SIG-M5 treated with dmso at 0.1 percent for 504 hours (cell line): ENCODE data around the gene MEGF11.

ENCODE experiments used
- DNase-seq: peaks from one replicate; lab custom pipeline; 2025; ENCODE audit not compliant: unreplicated experiment; lab: John Stamatoyannopoulos, UW

The MEGF11 gene

DNA sequence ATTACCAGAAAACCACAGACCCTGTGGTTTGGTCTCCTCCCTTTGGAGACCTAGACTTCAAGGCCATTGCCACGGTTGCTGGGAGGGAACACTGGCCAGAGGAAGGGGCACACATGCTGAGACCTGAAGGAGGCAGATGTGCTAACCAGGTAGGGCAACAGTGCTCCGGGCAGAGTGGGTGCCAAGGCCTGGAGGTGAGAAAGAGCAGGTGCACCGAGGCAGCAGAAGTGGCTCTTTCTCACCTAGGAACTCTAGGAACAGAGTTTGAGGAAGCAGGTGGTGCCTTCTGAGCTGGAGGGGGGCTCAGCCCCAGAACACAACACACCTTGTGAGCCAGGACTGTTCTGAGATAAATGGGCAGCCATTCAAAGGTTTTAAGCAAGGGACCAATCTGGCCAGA, 106.1 kb downstream of the MEGF11 start:
- no peak for DNase-seq

- no peak for DNase-seq
Measured at GRCh38 chr15:66145726-66146182, 107.8 kb downstream of the MEGF11 start.

- DNase-seq: no peak
Measured at GRCh38 chr15:66144978-66145725, 108.4 kb downstream of the MEGF11 start.

GRCh38 chr15:66142285-66142684, 111.3 kb downstream of the MEGF11 start:
- no peak for DNase-seq

GRCh38 chr15:66139591-66140207, 113.9 kb downstream of the MEGF11 start:
- no peak for DNase-seq

DNA sequence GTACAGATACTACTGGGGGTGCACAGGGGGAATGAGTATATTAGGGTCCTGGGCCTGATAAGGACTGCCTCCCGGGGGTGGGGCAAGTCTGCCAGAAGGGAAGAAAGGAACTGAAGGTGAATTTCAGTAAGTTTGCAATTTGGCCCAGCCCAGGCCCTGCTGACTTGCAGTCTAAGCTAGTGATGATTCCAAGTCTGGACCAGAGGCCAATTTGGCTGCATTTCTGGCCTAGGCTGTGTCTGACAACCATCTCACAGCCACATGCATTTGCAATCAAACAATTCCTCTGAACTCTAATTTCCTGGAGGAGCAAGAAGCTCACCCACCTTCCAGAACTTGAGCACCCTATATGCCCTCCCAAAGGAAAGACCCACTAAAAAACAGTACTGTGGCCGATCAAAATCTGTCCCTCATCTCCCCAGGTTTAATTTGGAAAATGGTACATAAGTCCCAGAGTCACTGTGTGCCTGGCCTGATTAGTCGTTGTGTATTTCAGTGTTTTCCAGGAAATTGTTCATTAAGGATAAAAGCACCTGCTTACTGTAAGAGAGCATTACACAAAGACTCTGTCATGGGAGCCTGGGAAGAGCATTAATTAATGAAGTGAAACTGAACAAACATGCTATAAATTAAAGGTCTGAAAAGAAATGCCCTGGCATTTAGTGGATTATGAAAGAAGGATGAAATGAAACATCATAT, 114.5 kb downstream of the MEGF11 start:
- no peak for DNase-seq

DNA sequence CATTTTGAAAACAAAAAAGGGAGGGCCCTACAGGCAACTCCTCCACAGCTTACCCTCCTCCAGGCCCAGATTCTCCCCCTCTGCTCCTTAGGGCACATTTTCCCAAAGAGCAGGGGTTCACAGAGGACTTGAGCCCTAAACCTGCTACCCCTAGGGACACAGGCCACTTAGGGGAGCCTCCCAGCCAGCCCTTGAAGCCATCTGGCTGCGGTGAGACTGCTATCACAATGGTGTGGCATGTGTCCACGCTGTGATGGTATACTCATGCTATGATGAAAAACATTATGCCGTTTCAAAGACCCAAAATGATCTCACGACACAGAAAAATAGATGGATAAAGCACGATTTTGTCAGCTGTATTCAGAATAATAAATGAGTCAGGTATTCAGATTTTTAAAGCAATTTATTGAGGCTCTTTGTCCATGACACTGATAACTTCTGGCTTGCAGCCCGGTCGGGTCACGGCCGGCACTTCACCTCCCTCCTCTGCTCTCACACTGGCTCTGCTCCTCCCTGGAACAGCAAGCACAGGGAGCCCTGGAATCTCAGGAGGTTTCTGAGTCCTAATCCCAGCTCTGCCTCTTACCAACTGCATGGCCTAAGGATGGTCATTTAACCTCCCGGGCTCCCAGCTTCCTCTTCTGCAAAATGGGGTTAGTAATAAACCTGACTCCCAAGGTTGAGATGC, 115.3 kb downstream of the MEGF11 start:
- DNase-seq: no peak

DNA sequence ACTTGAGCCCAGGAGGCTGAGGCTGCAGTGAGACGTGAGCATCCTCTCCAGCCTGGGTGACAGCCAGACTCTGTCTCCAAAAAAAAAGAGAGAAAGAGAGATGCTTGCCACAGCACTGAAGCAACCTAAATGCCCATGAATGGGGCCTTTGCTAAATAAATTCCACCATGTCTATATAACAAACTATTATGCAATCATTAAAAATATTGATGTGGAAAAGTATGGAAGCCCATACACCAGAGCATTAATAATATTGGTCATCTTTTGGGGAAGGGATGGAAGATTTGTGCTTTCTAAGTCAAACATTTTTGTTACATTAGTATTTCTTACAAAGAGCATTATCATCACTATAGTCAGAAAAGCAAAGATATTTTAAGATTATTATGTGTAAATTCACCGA, 116.6 kb downstream of the MEGF11 start:
- no peak for DNase-seq

DNA sequence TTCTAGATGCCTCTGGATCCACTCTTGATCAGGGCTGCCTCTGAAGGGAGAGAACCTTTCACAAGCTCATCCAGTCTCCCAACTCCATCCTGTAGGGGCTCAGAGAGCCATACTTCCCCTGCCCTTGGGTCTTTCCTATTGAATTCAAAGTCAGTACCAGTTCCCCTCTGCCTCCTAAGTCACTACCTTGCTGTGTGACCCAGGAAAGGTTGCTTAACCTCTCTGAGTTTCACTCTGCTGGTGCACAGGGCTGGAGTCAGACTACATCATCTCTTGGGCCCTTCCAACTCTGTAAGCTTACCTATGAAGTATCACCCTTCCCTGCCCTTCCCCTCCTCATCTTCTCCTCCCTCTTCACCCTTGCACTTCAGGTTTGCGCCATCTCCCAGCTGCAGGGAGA, 117.9 kb downstream of the MEGF11 start:
- DNase-seq: no peak

- no peak for DNase-seq
Measured at GRCh38 chr15:66134284-66134683, 119.3 kb downstream of the MEGF11 start.

DNA sequence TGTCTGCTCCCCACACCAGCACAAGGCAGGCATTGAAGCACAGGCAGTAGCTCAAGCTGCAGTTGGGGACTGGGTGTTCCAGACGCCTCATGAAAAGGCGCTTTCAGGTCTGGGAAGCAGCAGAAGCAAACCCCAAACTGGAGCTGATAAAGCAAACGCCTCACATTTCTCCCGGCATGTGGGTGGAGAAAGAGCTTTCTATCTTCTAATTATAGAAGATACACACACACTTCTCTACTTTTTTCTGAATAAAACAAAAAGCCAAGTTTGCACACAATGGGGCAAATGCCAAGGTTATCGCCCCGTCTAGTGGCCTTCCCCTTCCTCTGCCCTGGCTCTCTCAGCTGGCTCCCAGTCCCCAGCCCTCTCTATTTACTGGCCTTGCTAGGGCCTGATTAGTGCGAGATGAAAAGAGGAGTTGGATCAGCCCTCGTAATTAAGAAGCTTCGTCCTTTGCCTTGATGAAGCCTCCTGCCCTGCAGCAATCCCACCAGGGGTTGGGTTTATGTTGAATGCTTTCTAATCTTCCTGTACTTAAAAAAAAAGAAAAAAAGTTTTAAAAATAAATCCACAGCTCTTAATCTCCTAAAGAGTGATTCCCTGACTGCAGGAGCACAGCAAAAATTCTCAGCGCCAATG, 120.2 kb downstream of the MEGF11 start:
- no peak for DNase-seq

GRCh38 chr15:66132251-66132816, 121.2 kb downstream of the MEGF11 start:
- no peak for DNase-seq

GRCh38 chr15:66131831-66132230, 121.7 kb downstream of the MEGF11 start:
- no peak for DNase-seq

DNA sequence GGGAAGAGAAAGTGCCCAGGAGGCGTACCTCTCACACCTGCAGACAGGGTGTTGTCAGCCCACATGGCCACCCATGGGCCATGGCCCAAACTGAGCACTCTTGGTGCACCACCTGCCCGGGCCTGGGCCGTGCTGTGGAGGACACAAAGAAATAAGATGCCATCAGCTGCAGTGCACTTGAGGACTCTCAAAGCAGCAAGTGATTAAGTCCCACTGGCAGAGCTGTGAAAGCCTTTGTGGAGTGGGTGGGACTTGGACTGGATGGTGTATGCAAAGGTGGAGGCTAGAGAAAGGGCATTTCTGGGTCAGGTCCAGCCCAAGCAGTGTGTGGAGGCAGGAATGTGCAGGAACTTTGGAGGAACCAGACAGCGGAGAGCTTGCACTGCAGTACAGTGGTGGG, 122.3 kb downstream of the MEGF11 start:
- no peak for DNase-seq

- DNase-seq: no peak
Measured at GRCh38 chr15:66130496-66131034, 123.0 kb downstream of the MEGF11 start.

DNA sequence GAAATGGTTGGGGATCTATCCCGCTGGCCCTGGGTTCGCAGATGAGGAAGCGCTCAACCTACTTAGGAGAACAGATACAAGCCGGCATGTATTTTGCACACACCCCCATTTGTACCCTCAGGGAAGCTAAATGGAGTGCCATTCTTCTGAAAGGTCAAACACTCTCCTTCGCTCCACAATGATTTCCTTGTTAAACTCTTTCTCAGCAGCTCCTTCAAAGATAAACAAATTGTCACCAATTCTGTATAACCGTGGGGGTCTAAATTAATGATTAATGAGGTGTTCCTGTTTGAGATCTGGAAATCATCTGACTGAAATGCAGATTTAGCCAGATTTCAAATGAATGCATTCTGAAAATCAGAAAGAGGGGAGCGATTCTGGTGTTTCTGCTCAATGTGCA, 124.0 kb downstream of the MEGF11 start:
- no peak for DNase-seq

DNA sequence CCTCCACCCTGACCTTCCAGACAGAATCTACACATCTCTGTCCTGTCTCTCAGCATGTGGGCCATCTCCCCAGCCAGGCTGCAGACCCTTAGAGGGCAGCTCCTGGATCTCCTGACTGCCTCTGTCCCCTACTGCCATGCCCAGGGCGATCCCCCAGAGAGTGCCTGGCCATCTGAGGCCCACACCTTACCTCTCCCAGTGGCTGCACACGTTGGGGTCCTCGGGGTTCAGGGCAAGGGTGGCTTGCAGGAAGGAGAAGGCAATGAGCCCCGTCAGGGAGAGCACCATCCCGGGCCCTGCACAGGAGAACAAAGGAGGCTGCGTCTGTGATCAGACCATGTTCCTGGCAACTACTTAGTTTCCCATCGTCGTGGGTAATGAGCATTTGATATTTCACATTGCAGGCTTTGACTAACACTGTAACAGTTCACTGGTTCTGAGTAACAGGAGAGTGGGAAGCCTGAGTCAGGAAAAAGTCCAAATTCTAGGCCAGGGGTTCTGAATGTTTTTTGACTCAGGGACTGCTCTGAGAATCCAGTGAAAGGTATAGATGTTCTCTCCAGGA, 125.4 kb downstream of the MEGF11 start:
- DNase-seq: no peak

- DNase-seq: no peak
Measured at GRCh38 chr15:66126456-66126855, 127.1 kb downstream of the MEGF11 start.

DNA sequence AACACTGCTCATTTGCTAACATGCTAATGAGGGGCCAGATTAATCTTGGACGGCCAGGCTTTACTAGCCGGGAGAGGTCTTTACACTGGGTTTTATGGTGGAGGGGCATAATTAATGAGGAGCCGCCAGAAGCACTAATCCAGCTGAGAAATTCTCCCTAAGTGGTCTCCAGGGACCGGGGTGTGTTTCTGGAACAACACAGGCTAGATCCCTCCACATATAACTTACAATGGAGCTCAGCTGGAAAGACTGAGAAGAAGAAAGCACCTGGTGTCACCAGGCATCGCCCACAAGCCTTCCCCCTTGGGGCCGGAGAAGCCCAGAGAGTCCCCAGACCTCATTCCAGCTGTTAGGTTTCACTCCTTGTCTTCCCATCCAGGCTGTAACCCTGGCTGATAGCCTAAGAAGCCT, 127.5 kb downstream of the MEGF11 start:
- DNase-seq: no peak

DNA sequence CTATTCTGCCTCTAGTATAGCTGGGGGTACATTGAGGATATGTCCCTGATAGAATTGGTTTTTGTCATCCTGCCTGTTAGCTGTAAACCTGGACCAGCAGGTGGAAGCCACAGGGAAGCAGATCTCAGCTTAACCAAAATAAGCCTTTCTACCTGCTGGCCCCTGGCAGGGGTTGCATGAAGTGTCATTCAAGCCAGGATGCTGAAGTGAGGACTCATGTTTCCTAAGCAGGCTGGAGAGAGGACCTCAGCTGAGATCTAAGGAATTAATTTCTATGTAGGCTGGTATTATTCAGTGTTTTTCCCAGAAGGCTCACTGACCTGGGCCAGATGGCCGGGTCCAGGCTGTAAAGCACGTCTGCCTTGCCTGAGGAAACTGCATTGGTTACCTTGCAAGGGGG, 128.9 kb downstream of the MEGF11 start:
- no peak for DNase-seq
